ENCODE data around the gene TMEM144. TPM values are rescaled to one million over a fixed set of nuclear protein-coding genes. Genes with fewer than 3 reads are reported as not detected.

The TMEM144 gene
- total RNA-seq, 1 donor from 2014 or later: 2.4 TPM

DNA sequence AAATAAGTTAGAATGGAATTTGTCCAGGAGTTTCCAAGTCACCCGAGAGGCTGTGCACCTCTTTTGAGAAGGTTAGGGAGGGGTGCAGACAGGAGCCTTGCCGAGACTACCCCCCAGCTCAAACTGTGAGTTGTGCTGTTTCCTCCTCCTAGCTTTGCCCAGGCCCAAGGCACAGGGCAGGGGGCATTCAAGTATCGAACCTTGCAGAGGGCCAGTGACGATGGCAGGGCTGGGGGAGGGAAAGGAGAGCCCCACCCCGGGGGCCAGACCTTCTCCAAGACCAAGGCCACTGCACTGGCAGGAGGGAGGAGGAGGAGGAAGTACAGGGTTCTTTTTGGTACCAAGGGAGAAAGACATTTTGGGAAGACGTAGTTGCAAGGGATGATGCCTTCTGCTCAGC is 80.6 kb downstream of the TMEM144 start:
- FAIRE-seq: no peak
- no peak for DNase-seq (ENCODE audit: low spot score in 2 of 2)

DNA sequence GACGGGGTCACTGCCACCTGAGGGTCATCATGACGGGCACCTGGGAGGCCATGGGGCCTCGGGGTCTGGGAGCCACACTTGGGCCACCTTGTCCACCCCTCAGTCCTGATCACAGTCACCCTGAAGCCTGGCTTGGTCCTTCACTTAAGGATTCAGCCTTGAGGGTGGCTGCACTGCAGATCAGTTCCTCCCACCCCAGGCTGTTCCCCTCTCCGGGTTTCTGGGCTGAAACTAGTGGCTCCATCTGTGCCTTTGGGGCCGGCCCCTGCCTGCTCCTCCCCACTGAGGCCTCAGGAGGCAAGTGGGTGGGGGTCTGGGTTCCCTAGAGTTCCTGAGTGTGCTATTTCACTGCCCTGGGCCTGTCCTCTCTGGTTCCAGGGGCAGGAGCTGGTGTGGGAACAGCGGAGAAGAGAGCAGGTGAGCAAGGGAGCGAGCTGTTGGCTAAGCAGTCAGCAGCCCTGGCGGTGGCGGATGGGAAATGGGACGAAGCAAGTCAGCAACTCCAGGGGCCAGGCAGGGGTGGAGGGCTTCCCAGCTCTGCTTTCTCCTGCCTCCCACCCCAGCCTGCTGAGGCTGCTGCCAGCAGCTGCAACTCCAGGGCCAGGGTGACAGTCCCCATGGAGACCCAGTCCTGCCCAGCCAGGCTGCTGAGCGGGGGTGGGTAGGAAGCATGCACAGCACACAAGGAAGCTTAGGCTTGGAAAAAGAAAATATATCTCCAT is 81.2 kb downstream of the TMEM144 start:
- no peak for DNase-seq (ENCODE audit: low spot score in 2 of 2)
- FAIRE-seq: no peak

DNA sequence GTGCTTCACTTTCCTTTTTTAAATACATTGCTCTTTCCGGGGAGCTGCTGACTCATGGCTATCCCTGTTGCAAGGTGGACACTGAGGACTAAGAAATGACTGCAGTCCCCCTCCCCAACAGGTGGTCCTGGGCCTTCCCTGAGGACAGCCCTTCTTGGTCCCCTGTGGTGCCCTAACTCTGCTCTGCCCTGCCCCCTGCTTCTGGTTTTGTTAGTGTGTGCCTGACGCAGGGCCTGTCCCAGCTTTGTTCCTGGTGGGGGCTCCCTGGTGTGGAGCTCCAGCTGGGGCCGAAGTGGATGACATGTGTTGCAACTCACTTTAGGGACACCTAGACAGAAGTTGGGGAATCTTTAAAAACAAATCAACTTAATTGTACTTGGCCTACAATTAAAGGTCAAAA is 81.9 kb downstream of the TMEM144 start:
- no peak for FAIRE-seq
- no peak for DNase-seq (ENCODE audit: low spot score in 2 of 2)

DNA sequence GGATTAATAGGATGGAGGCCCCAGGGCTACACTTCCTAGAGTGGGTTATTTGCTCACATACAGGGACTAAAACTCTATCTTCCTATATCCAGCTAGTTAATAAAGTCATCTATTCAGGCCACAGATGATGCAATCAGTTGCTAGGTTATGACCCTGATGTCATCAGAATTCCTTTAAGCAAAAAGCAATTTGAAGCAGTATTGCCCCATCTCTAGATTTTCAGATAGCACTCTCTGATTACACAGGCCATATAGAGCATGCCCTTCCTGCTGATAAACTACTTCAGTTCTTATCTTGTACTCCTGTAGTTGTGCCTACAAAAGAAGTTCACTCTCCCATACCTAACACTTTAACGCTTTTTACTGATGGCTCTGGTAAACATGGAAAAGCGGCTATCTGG is 84.8 kb downstream of the TMEM144 start:
- FAIRE-seq (no peak), DNase-seq (ENCODE audit: low spot score in 2 of 2) (no peak)

DNA sequence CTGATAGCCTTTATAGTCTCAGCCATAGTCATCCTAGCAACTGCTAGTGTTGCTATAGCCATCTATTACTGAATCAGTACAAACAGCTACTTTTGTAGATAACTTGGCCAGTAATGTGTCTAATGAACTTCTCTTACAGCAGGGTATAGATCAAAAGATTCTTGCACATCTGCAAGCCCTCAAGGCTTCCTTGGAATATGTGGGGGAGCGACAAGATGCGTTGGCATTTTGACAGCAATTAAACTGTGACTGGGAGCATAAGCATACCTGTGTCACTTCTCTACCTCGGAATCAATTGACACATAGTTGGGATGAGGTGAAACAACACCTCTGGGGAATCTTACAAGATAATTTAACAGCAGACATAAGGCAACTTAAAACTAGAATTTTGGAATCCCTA is 87.6 kb downstream of the TMEM144 start:
- no peak for FAIRE-seq
- DNase-seq (ENCODE audit: low spot score in 2 of 2): no peak

DNA sequence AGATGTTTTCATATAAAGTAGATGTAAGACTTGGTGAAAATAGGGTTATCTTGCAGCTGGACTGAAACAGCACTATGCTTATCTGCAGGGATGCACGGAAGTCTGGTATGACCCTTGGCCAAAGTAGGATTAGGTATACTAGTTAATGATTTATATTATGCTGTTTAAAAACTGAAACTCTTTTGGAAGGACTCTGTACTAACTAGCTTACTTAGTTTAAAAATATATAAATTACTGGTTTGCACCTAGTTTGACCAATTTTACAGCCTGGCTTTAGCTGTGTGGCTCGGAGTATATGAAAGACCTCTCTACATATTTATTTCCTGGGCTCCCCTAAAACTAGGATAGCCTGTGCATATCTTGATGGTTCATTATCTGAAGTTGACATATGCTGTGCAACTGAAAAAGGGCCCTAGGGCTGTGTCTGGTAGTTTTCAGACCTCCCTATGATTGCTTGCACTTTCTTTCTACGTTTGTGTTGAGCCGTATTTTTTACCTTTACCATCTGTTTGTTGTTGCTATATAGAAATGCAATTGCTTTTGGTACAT is 89.2 kb downstream of the TMEM144 start:
- no peak for DNase-seq (ENCODE audit: low spot score in 2 of 2)
- FAIRE-seq: no peak

DNA sequence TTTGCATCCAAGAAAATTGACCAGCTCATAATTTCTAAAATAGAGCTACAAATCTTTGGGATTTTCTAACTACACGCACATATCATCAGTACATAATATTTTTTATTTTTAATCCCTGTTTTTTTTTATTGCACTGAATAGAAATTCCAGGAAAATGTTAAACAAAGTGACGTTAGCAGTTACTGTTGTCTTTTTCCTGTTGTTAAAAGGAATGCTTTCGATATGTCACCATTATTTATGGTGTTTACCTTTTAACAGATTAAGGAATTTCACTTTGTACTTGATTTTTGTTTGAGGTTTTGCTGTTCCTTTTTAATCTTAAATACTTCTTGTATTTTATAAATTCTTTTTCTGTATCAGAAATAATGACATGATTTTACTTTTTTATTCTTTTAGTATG is 89.7 kb downstream of the TMEM144 start:
- no peak for FAIRE-seq
- DNase-seq (ENCODE audit: low spot score in 2 of 2): no peak

DNA sequence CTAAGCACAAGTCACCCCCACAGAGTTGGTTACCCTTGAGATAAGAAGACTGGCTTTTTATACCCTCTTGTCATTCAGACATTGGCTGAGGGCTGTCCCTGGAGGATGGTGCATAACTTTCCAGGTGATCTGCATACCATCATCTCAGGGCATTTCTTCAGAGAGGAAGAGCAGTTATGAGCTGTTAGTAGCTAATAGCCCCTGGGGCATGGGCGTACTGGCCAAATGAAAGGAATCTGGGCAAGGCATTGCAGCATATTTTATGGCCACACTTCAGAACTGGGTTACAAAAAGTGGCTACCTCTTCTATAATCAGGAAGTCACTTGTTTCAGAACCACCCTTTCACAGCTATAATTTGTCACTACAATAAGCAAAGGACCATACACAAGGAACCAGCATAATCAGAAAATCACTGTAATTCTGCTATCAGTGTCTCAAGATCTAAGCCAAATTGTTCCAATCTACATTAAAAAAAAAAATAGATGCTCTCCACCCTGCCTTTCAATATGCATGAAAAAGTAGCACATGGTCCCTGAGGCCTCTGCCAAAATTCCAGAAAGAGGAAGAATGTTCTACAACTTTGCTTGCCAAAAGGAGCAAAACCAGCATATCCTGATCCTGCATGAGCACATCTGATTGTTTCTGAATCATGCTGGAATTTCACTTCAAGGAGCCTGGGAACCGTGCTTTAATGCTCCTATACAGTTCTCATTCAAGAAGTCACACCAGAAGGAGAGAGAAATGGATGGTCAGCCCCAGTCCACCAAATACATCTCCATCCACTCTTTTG is 92.0 kb downstream of the TMEM144 start:
- FAIRE-seq: no peak
- no peak for DNase-seq (ENCODE audit: low spot score in 2 of 2)

DNA sequence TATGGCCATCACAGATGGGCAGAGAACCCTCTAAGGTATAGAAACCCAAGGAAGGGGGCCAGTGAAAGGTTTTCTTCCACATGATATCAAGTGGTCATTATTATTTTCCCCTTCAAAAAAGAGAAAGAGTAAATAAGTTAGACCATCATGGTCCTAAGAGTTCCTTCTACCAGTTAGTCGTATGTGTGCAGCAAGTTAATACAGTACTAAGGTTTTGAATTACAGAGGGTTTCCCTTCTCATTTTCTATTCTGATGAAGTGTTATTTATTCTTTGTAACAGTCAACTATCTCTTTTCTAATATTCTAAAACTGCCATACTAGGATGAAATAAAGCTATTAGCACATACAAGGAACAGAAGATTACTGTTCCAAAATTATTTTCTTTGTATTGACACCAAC is 94.4 kb downstream of the TMEM144 start:
- FAIRE-seq: no peak
- DNase-seq (ENCODE audit: low spot score in 2 of 2): no peak

Other genes starting within 250 kb of the TMEM144 start
- gene GASK1B, start 37.5 kb upstream of the TMEM144 start, total RNA-seq: 6.1 TPM